Measurements from ENCODE around the gene TBL3.

Gene TBL3

GRCh38 chr16:1964506-1965395 is 7.1 kb upstream of the TBL3 start, which contains the start of gene RPS2:
TSS of gene RPS2 (minus strand) at chr16:1964826. CDS start at chr16:1964625, 201 bp downstream.
- peak; percentile 95 to 97 for DNase-seq (ENCODE audit: low read depth in 2 of 2)

- no peak for DNase-seq (ENCODE audit: low read depth in 2 of 2)
Measured at GRCh38 chr16:1965396-1966001, 6.4 kb upstream of the TBL3 start.

GRCh38 chr16:1966460-1966859 is 5.4 kb upstream of the TBL3 start, which contains the start of gene RNF151:
TSS of gene RNF151 (plus strand) at chr16:1966856. CDS start at chr16:1966882, 26 bp downstream.
- DNase-seq (ENCODE audit: low read depth in 2 of 2): no peak

- DNase-seq (ENCODE audit: low read depth in 2 of 2): no peak
Measured at GRCh38 chr16:1968146-1968953, 3.5 kb upstream of the TBL3 start.

- DNase-seq (ENCODE audit: low read depth in 2 of 2): no peak
Measured at GRCh38 chr16:1972490-1972877, 631 bp downstream of the TBL3 start.

GRCh38 chr16:1973461-1974156 is 1.8 kb downstream of the TBL3 start:
- no peak for DNase-seq (ENCODE audit: low read depth in 2 of 2)

- DNase-seq (ENCODE audit: low read depth in 2 of 2): no peak
Measured at GRCh38 chr16:1974157-1975070, 2.6 kb downstream of the TBL3 start.

GRCh38 chr16:1975432-1976215 is 3.8 kb downstream of the TBL3 start:
- no peak for DNase-seq (ENCODE audit: low read depth in 2 of 2)

GRCh38 chr16:1976216-1976520 is 4.3 kb downstream of the TBL3 start:
- no peak for DNase-seq (ENCODE audit: low read depth in 2 of 2)

GRCh38 chr16:1976951-1977874 is 5.4 kb downstream of the TBL3 start:
- DNase-seq (ENCODE audit: low read depth in 2 of 2): no peak

- DNase-seq (ENCODE audit: low read depth in 2 of 2): no peak
Measured at GRCh38 chr16:1977875-1978268, 6.0 kb downstream of the TBL3 start.

- DNase-seq (ENCODE audit: low read depth in 2 of 2): no peak
Measured at GRCh38 chr16:1978476-1979120, 6.7 kb downstream of the TBL3 start.

GRCh38 chr16:1979271-1980029 is 7.6 kb downstream of the TBL3 start:
- DNase-seq (ENCODE audit: low read depth in 2 of 2): peak in 1 of 2 donors; percentile 49

GRCh38 chr16:1980030-1980769 is 8.3 kb downstream of the TBL3 start:
- no peak for DNase-seq (ENCODE audit: low read depth in 2 of 2)

- no peak for DNase-seq (ENCODE audit: low read depth in 2 of 2)
Measured at GRCh38 chr16:1980770-1981087, 8.9 kb downstream of the TBL3 start.

GRCh38 chr16:1981398-1981836 is 9.6 kb downstream of the TBL3 start, which contains the start of gene NOXO1:
TSS of gene NOXO1 (minus strand) at chr16:1981469. CDS start at chr16:1981179, 290 bp downstream.
- DNase-seq (ENCODE audit: low read depth in 2 of 2): no peak

GRCh38 chr16:1982013-1982433 is 10.2 kb downstream of the TBL3 start:
- no peak for DNase-seq (ENCODE audit: low read depth in 2 of 2)
